Mononuclear cell (primary cell): ENCODE results near the gene DCANP1. TPM values are rescaled to one million over a fixed set of nuclear protein-coding genes. Genes with fewer than 3 reads are reported as not detected.

Source experiments
- H3K27me3 ChIP-seq: 2 replicates; pipeline ENCODE4 v1.6.0; 2011; ENCODE audit warnings: low read length, control low read depth; ENCODE audit not compliant: insufficient read depth
- H3K4me1 ChIP-seq: 2 replicates; pipeline ENCODE4 v1.5.1; 2011; ENCODE audit warnings: mild to moderate bottlenecking, low read length, control low read depth; ENCODE audit not compliant: insufficient read depth
- H3K4me3 ChIP-seq: 2 replicates; pipeline ENCODE4 v1.5.1; 2011; ENCODE audit warnings: mild to moderate bottlenecking, low read length, moderate library complexity
- H3K9me3 ChIP-seq: 2 replicates; pipeline ENCODE4 v1.5.1; 2011; ENCODE audit warnings: low read depth, mild to moderate bottlenecking, control low read depth, low read length
- total RNA-seq: library from RNA; depleted of rRNA; stranded (reverse); fragments of >200 nt; gene quantifications from one replicate; pipeline ENCODE4 v1.2.3, GENCODE V29; 2012

DCANP1 gene
- total RNA-seq, 1 donor = 0.10 TPM

DNA sequence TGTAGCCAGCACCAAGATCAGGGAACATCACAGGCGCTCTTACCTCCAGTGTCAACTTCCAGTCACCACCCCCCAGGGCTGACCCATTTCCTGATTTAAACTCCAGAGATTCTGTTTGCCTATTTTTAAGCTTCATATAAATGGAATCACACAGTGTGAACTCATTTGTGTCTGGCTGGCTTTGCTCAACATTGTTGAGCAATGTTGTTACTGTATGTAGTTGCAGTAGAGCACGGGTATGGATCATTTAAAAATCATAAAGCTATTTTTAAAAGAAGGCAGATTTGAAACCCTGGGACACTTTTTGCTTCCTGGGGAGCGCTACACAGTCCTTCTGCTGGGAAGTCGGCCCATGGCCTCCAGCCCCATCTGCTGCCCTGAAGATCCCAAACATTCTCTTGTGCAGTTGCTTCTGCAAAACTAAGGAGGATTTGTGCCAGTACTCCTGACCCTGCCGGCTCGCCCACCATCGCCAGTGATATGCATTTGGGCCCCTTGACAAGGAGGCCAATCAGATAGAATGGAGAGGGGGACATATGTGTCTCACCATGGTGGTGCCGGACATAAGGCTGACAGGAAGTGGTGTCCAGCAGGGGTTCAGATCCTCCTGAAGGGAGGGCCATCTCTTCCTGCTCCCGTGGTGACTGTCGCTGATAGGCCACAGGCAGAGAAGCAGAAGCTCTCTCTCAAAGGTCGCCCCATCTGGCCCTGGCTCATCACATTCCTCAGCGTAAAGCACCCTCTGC is 13.3 kb downstream of the DCANP1 start:
- no peaks in the 10 kb centered on the region for H3K9me3 ChIP-seq
- H3K27me3 ChIP-seq = no peaks in the 10 kb centered on the region
- H3K4me3 ChIP-seq = no peak overlapping the region
- peaks cover 71% of the 10 kb centered on the region for H3K4me1 ChIP-seq

DNA sequence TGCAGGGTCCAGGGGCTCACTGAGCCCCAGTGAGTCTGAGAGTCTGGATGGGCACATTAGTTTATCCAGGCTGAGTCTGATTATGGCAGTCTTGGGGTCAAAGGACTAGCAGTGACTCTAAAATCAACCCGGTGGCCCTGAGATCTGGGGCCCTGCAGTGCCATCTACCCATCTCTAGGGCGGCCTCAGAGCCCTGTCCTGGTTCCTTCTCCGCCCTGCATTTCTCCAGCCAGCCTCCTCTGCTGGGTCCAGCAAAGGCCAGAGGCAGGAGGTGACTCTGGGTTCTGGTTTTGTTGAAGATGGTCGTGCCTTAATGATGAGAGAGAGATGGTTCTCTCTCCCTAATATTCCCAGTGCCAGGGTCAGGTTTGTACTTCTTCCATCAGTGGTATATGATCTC is 15.0 kb downstream of the DCANP1 start:
- H3K27me3 ChIP-seq = no peaks in the 10 kb centered on the region
- no peak overlapping the region for H3K4me3 ChIP-seq
- peaks cover 57% of the 10 kb centered on the region for H3K4me1 ChIP-seq
- H3K9me3 ChIP-seq = no peaks in the 10 kb centered on the region

DNA sequence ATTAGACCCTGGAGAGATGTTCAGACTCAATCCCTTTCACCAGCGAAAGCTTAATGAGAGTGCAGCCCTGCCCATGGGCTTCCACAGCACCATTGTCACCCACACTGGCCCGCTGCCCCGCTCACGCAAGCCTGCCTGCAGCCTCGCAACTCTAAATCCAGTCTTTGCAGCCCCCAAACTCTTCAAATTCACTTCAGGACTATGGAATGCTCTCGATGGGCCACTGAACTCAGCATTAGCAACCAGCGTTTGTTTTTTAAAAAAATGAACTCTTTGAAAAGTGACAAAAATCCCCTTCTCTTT is 17.1 kb downstream of the DCANP1 start:
- no peaks in the 10 kb centered on the region for H3K9me3 ChIP-seq
- H3K27me3 ChIP-seq = no peaks in the 10 kb centered on the region
- peaks cover 58% of the 10 kb centered on the region for H3K4me1 ChIP-seq
- no peak overlapping the region for H3K4me3 ChIP-seq

DNA sequence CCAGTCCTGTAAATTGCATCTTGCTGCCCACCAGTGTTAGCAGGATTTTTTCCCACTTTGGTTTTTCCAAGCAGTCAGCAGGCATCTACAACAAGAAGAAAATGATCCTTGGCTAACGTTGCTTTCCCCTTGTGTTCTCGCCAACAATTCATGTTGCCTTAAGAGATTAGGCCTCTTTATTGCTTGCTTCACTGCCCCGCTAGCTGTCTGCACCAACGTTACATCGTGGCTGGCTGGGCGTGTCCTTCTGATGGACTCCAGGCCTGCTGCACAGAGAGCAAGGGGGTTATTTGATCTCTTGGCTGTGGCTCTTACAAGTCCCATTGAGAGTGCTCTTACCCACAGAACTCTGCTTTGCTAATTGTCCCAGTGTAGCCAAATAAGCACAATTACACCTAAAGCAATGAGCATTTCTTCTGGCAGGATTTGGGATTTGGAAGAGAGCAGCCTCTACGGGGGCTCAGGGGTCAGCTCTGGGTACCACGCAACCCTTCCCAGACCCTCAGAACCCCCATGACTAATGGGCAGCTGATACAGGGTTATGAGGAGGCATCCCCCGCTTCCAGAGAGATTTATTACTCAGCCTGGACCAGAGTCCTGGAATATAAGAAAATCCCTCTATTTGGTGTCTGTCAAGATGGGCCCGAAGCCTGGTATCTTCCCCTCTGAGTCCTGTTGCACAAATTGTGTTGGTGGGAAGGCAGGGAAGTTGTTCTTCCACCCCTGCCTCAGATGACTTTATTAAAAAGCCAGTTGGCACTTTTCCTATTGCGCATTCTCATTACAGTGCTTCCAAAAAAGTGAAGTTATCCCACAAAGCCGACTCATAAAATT is 17.6 kb downstream of the DCANP1 start:
- peaks cover 58% of the 10 kb centered on the region for H3K4me1 ChIP-seq
- H3K9me3 ChIP-seq = no peaks in the 10 kb centered on the region
- H3K27me3 ChIP-seq = no peaks in the 10 kb centered on the region

DNA sequence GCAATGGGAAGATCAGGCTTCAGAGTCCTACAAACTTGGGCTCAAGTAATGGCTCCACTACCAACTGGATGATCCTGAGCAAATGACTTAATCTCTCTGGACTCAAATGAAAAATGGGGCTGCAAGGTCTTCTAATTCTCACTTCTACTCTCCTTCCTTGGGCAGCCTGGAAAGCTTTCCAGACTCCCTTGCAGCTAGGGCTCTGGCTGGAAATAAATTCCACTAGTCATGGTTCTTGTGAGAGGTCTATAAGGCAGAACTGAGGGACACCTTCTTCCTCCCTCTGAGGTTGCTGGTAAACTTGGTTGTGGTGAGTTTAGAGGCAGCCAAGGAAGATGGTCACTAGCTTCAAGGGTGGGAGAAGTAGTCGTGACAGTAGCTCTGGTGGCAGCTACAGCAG is 18.6 kb downstream of the DCANP1 start:
- Histone ChIP-seq H3K4me3 (no peak overlapping the region), H3K27me3 (no peaks in the 10 kb centered on the region), H3K9me3 (no peaks in the 10 kb centered on the region), H3K4me1 (peaks cover 58% of the 10 kb centered on the region)

More for the DNA sequence above, 17.6 kb downstream of the DCANP1 start:
- H3K4me3 ChIP-seq = no peak overlapping the region

DNA sequence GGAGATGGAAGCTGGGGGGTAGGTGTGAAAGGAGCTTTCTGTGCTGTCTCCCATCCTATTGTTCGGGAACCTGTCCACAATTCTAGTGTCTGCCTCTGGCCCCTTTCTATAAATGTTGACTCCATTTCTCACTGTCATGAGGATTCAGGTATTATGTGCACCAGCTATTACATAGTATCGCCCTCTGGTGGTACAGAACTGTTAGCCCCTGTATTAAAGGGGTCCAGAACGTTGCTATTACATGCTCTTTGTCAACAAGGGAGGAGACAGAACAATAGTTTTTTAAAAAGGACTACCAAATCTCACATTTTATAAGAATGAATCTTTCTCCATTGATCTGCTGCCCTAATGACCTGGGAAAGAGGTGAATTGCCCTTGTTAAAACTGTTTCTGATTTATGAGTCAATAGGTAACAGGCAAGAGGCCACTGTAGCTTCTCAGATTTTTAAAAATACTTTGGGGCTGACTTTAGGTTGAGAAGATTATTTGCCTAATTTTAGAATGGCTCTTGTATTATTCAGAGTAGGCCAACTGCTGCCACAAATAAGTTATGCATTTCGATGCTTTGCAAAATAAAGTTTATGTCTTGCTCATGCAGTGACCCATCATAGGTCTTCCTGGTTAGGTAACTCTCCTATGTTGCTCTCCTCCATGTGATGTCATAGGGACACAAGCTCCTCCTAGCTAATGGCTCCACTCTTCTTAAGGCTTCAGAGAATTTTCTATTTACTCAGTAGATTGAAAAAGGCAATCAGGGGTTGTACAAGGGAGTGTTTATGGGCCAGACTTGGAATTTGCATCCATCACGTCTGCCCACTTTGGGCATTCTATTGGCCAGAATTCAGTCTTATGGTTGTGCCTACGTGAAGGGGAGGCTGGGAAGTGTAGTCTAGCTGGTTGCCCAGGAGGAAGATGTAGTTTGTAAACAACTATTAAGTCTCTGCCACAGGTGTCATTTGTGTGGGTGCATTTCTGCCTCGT is 20.8 kb downstream of the DCANP1 start:
- Histone ChIP-seq H3K9me3 (no peaks in the 10 kb centered on the region), H3K27me3 (no peaks in the 10 kb centered on the region), H3K4me1 (peaks cover 57% of the 10 kb centered on the region), H3K4me3 (no peak overlapping the region)

DNA sequence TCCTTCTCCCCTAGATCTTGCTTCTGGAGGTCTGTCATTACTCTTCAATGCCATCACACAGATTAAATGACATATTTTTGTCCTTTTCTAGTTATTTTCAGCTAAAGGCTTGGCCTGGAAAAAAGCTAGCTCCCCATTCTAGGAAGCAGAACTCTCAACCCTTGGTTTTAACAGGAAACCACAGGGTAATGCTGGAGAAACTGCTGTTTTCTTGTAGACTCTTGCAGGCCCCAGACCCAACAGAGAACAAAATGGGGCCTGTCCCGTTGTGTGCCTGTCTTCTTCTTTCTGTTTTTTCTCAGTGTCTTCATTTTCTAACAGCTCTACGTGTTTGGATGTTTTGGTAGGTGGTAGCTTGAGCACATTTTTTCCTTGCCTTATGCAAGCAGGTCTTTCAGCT is 21.5 kb downstream of the DCANP1 start:
- no peak overlapping the region for H3K4me3 ChIP-seq

DNA sequence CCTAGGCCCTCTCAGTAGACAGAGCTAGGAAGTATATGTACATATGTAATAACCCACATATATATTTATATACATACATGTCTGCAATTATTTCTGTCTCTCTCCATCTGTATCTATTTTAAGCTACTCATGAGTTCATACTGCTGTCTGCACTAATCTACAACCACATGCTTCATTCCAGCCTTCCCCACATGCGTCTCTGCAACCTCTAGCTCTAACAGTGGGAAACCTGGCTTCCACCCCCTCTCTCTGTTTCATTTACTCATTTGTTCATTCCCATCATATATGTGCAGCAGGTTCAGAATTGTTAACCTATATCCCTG is 23.3 kb downstream of the DCANP1 start:
- Histone ChIP-seq H3K4me3 (no peak overlapping the region), H3K27me3 (peaks cover 10% of the 10 kb centered on the region), H3K4me1 (peaks cover 48% of the 10 kb centered on the region), H3K9me3 (peaks cover 9% of the 10 kb centered on the region)

More for the DNA sequence above, 21.5 kb downstream of the DCANP1 start:
- peaks cover 57% of the 10 kb centered on the region for H3K4me1 ChIP-seq
- H3K9me3 ChIP-seq = no peaks in the 10 kb centered on the region
- peaks cover 4% of the 10 kb centered on the region for H3K27me3 ChIP-seq

DNA sequence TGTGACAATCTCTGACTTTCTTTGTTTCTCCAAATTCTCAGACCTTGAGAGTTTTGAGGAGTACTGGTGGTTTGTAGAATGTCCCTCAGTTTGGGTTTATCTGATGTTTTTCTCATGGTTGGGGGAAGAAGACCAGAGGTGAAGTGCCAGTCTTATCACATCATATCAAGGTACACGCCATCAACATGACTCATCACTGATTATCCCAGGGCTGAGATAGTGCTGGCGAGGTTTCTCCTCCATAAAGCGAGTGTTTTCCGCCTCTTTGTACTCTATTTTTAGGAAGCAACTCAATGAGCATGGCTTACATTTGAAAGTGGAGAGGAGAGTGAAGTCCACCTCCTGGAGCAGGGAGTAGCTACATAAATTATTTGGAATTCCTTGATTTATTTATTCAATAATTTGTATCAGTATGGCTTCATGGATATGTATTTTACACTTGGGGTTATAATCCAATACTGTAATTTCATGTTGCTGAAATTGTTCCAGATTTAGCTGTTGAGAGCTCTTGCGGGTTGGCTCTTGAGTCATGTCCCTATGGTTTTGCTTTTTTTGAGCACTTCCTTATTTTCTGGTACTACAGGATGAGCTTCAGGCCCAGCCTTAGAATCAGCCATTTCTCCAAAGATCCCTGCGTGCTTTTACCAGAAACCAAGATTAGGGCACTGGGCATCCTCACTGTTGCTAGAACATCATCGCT is 23.9 kb downstream of the DCANP1 start:
- H3K27me3 ChIP-seq = peaks cover 10% of the 10 kb centered on the region
- H3K4me1 ChIP-seq = peaks cover 48% of the 10 kb centered on the region
- no peak overlapping the region for H3K4me3 ChIP-seq
- H3K9me3 ChIP-seq = peaks cover 13% of the 10 kb centered on the region

DNA sequence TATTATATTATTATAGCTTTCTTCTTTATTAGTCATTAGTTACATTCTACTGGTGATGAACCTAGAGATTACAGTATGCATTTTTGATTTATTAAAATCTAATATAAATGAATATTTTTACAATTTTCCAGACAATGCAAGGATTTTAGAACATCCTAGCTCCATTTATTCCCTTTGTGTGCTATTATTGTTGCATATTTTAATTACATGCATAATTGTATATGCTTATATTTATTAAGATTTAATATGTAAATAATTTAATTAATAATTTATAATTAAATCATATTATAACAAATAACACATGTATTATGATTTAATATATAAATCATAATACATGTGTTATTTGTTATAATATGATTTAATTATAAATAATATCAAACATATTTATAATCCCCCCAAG is 24.7 kb downstream of the DCANP1 start:
- Histone ChIP-seq H3K4me3 (no peak overlapping the region), H3K4me1 (peaks cover 47% of the 10 kb centered on the region), H3K27me3 (peaks cover 14% of the 10 kb centered on the region), H3K9me3 (peaks cover 13% of the 10 kb centered on the region)

DNA sequence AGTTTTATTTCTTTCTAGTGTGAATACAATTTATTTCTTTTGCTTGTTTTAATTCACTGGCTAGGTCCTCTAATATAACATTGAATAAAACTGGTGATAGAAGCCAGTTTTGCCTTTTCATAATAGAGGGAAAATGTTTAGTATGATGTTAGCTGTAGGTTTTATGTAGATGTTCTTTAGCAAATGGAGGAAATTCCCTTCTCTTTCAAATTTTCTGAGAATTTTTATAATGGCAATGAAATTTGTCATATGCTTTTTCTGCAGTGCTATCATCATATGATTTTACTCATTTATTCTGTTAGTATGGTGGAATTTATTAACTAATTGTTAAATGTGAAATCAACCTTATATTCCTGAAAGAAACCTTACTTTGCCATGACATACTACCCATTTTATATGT is 30.1 kb downstream of the DCANP1 start:
- H3K9me3 ChIP-seq = peaks cover 13% of the 10 kb centered on the region
- peaks cover 17% of the 10 kb centered on the region for H3K27me3 ChIP-seq
- no peak overlapping the region for H3K4me3 ChIP-seq
- no peaks in the 10 kb centered on the region for H3K4me1 ChIP-seq

DNA sequence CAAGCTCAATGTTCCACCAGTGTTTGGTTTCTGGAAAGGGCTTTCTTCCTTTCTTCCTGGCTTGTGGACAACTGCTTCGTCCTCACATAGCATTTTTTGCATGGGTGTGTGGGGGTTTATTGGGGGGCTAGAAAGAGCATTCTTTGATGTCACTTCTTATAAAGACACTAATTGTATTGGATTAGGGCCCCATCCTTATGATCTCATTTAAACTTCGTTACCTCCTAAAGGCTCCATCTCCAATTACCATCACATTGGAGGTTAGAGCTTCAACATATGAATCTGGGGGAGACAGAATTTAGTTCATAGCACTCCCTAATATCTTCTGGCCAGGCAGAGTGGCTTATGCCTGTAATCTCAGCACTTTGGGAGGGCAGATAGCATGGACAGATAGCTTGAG is 42.1 kb downstream of the DCANP1 start:
- Histone ChIP-seq H3K9me3 (no peaks in the 10 kb centered on the region), H3K27me3 (no peaks in the 10 kb centered on the region), H3K4me1 (peaks cover 9% of the 10 kb centered on the region), H3K4me3 (no peak overlapping the region)

DNA sequence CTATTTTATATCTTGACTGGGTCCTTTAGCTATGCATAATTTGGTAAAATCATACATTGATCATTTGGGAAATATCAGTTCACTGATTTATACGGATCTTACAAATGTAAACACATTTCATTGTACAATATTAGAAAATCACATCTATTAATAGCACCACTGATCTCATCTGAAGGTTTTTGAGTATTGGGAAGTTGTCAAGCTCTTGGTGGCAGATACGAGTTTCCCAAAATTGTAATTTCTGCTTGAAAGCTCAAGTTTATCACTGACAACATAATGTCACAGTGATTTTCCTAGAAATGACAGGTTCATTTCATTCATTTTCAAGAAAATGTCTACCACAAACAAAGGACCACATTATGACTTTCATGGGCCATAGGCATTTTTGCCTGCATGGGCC is 45.1 kb downstream of the DCANP1 start:
- no peaks in the 10 kb centered on the region for H3K27me3 ChIP-seq
- no peak overlapping the region for H3K4me3 ChIP-seq
- peaks cover 31% of the 10 kb centered on the region for H3K4me1 ChIP-seq
- no peaks in the 10 kb centered on the region for H3K9me3 ChIP-seq

DNA sequence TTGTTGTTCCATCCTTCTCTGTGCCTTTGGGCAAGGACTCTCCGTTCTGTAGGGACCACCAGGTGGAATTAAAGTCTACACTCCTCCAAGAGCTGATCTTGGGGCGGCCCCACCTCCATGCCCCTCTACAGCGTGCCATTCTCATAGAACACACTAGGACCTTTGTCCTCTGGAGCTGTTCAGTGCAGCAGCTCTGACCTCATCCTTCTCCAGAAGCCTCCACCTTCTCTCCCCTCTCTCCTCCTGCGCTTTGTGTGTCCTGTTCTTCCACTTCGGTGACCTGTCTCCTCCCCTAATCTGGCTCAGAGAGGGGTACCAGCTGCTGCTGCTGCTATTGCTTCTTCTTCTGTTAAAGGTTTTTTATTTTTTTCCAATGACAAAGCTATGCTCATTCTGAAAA is 46.3 kb downstream of the DCANP1 start:
- Histone ChIP-seq H3K4me1 (peaks cover 42% of the 10 kb centered on the region), H3K27me3 (no peaks in the 10 kb centered on the region), H3K9me3 (no peaks in the 10 kb centered on the region), H3K4me3 (no peak overlapping the region)
